Measurements from ENCODE around the gene RGS11.

GRCh38 chr16:253833-254232, 21.9 kb downstream of the RGS11 start:
- no peak for TF ChIP-seq NPAS2 (CRISPR knock-in tag; IDR thresholded peaks at IDR 0.05; ENCODE audit: borderline replicate concordance)
- TF ChIP-seq, protein P1, sequence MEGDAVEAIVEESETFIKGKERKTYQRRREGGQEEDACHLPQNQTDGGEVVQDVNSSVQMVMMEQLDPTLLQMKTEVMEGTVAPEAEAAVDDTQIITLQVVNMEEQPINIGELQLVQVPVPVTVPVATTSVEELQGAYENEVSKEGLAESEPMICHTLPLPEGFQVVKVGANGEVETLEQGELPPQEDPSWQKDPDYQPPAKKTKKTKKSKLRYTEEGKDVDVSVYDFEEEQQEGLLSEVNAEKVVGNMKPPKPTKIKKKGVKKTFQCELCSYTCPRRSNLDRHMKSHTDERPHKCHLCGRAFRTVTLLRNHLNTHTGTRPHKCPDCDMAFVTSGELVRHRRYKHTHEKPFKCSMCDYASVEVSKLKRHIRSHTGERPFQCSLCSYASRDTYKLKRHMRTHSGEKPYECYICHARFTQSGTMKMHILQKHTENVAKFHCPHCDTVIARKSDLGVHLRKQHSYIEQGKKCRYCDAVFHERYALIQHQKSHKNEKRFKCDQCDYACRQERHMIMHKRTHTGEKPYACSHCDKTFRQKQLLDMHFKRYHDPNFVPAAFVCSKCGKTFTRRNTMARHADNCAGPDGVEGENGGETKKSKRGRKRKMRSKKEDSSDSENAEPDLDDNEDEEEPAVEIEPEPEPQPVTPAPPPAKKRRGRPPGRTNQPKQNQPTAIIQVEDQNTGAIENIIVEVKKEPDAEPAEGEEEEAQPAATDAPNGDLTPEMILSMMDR (IDR thresholded peaks at IDR 0.05) = no peak
- TF ChIP-seq, protein P2, sequence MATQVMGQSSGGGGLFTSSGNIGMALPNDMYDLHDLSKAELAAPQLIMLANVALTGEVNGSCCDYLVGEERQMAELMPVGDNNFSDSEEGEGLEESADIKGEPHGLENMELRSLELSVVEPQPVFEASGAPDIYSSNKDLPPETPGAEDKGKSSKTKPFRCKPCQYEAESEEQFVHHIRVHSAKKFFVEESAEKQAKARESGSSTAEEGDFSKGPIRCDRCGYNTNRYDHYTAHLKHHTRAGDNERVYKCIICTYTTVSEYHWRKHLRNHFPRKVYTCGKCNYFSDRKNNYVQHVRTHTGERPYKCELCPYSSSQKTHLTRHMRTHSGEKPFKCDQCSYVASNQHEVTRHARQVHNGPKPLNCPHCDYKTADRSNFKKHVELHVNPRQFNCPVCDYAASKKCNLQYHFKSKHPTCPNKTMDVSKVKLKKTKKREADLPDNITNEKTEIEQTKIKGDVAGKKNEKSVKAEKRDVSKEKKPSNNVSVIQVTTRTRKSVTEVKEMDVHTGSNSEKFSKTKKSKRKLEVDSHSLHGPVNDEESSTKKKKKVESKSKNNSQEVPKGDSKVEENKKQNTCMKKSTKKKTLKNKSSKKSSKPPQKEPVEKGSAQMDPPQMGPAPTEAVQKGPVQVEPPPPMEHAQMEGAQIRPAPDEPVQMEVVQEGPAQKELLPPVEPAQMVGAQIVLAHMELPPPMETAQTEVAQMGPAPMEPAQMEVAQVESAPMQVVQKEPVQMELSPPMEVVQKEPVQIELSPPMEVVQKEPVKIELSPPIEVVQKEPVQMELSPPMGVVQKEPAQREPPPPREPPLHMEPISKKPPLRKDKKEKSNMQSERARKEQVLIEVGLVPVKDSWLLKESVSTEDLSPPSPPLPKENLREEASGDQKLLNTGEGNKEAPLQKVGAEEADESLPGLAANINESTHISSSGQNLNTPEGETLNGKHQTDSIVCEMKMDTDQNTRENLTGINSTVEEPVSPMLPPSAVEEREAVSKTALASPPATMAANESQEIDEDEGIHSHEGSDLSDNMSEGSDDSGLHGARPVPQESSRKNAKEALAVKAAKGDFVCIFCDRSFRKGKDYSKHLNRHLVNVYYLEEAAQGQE (IDR thresholded peaks at IDR 0.05) = no peak
- TF ChIP-seq SMC3 (IDR thresholded peaks at IDR 0.05) = no peak
- TF ChIP-seq, protein P3, sequence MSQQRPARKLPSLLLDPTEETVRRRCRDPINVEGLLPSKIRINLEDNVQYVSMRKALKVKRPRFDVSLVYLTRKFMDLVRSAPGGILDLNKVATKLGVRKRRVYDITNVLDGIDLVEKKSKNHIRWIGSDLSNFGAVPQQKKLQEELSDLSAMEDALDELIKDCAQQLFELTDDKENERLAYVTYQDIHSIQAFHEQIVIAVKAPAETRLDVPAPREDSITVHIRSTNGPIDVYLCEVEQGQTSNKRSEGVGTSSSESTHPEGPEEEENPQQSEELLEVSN (IDR thresholded peaks at IDR 0.05; ENCODE audit: borderline replicate concordance, low read depth) = no peak
- no peak for TF ChIP-seq RFX5 (IDR thresholded peaks at IDR 0.05)
- no peak for TF ChIP-seq ZFP36 (IDR thresholded peaks at IDR 0.05; ENCODE audit: borderline replicate concordance, partially characterized antibody)
- no peak for TF ChIP-seq POLR2A (IDR thresholded peaks at IDR 0.05; ENCODE audit: low read length)
- TF ChIP-seq MAZ (IDR thresholded peaks at IDR 0.05; ENCODE audit: borderline replicate concordance, low read depth, low read length) = no peak
- TF ChIP-seq HOXA7 (CRISPR knock-in tag; IDR thresholded peaks at IDR 0.05) = no peak
